Ishikawa (cell line): ENCODE measurements around the gene UBL3.

Source experiments
- CEBPB ChIP-seq: IDR thresholded peaks from 2 replicates; pipeline ENCODE4 v1.6.1; 2012
- CREB1 ChIP-seq: IDR thresholded peaks from 2 replicates; pipeline ENCODE4 v1.6.1; 2012; ENCODE audit warnings: low read depth
- EGR1 ChIP-seq: IDR thresholded peaks from 2 replicates; pipeline ENCODE4 v1.6.1; 2012
- EP300 ChIP-seq: IDR thresholded peaks from 2 replicates; pipeline ENCODE4 v1.6.1; 2012; ENCODE audit warnings: borderline replicate concordance
- FOXM1 ChIP-seq: IDR thresholded peaks from 2 replicates; pipeline ENCODE4 v1.6.1; 2012; ENCODE audit warnings: low read depth, borderline replicate concordance
- MAX ChIP-seq: IDR thresholded peaks from 2 replicates; pipeline ENCODE4 v1.6.1; 2012
- NFIC ChIP-seq: IDR thresholded peaks from 2 replicates; pipeline ENCODE4 v1.6.1; 2012
- RAD21 ChIP-seq: IDR thresholded peaks from 2 replicates; pipeline ENCODE4 v1.6.1; 2012; ENCODE audit warnings: low read depth
- REST ChIP-seq: IDR thresholded peaks from 2 replicates; pipeline ENCODE4 v1.6.1; 2012; ENCODE audit warnings: low read depth, mild to moderate bottlenecking
- TAF1 ChIP-seq: IDR thresholded peaks from 2 replicates; pipeline ENCODE4 v1.6.1; 2012; ENCODE audit warnings: low read depth, mild to moderate bottlenecking
- TCF12 ChIP-seq: IDR thresholded peaks from 2 replicates; pipeline ENCODE4 v1.6.1; 2012; ENCODE audit warnings: low read depth
- TEAD4 ChIP-seq: IDR thresholded peaks from 2 replicates; pipeline ENCODE4 v1.6.1; 2012
- USF1 ChIP-seq: IDR thresholded peaks from 2 replicates; pipeline ENCODE4 v1.6.1; 2012
- YY1 ChIP-seq: IDR thresholded peaks from 2 replicates; pipeline ENCODE4 v1.6.1; 2012; ENCODE audit warnings: low read depth
- ZBTB7A ChIP-seq: IDR thresholded peaks from 2 replicates; pipeline ENCODE4 v1.6.1; 2012; ENCODE audit warnings: low read depth

Gene UBL3

GRCh38 chr13:29853131-29853530 is 2.7 kb upstream of the UBL3 start:
- no peak for TF ChIP-seq TEAD4
- TF ChIP-seq EGR1: no peak
- TF ChIP-seq YY1: no peak

- TF ChIP-seq USF1: no peak
- TF ChIP-seq YY1: no peak
Measured at GRCh38 chr13:29852472-29853054, 2.1 kb upstream of the UBL3 start.

- TF ChIP-seq EGR1 (no peak), MAX (peak; percentile 60; the same call in 1 of the 2 replicates)
Measured at GRCh38 chr13:29849731-29850212, 645 bp downstream of the UBL3 start.

GRCh38 chr13:29849071-29849631 is 1.3 kb downstream of the UBL3 start:
- TF ChIP-seq USF1: no peak

- TF ChIP-seq TCF12 (no peak), MAX (no peak), USF1 (no peak), CREB1 (no peak), TEAD4 (no peak), TAF1 (no peak), EP300 (no peak), ZBTB7A (no peak)
Measured at GRCh38 chr13:29847501-29847983, 2.9 kb downstream of the UBL3 start.

- TF ChIP-seq REST (no peak), CEBPB (no peak), TEAD4 (no peak), FOXM1 (no peak), YY1 (no peak), TAF1 (no peak), MAX (no peak), NFIC (no peak), USF1 (no peak), CREB1 (no peak), EGR1 (no peak), TCF12 (no peak), EP300 (no peak), ZBTB7A (no peak), RAD21 (no peak)
Measured at GRCh38 chr13:29846475-29847256, 3.8 kb downstream of the UBL3 start.

- TF ChIP-seq RAD21: peak; percentile 26; the same call in 1 of the 2 replicates
- TF ChIP-seq TAF1: no peak
- no peak for TF ChIP-seq ZBTB7A
- TF ChIP-seq NFIC: no peak
- no peak for TF ChIP-seq REST
- TF ChIP-seq EGR1: no peak
- no peak for TF ChIP-seq CREB1
- TF ChIP-seq USF1: no peak
Measured at GRCh38 chr13:29845440-29846056, 4.9 kb downstream of the UBL3 start.
